Tibial artery (tissue), 4 donors: ENCODE measurements around the gene TMC2.

ENCODE experiments used
- DNase-seq, 2 donors: peaks; one replicate each; pipeline ENCODE4 v3.0.0-alpha.2; 2019
- H3K27ac ChIP-seq, 2 donors: fragments of 200-600 bp; sonication (generic) in 1 of 2; 1 replicate in 1 of 2; 2 replicates in 1 of 2; pipeline ENCODE4 v1.5.1; 2018 to 2019; ENCODE audit warnings: mild to moderate bottlenecking in 1 of 2
- H3K27me3 ChIP-seq, 2 donors: fragments of 200-600 bp; sonication (generic) in 1 of 2; one replicate each; pipeline versions ENCODE4 v1.5.1 to v1.6.0; 2016 to 2019
- H3K36me3 ChIP-seq, 3 donors: fragments of 200-600 bp; sonication (generic) in 2 of 3; one replicate each; pipeline ENCODE4 v1.5.1; 2016 to 2019; ENCODE audit warnings: mild to moderate bottlenecking in 2 of 3
- H3K4me1 ChIP-seq, 4 donors: fragments of 200-600 bp; sonication (generic) in 2 of 4; 1 replicate in 3 of 4; 2 replicates in 1 of 4; pipeline ENCODE4 v1.5.1; 2016 to 2019
- H3K4me3 ChIP-seq, 2 donors: fragments of 200-600 bp; sonication (generic) in 1 of 2; 1 replicate in 1 of 2; 2 replicates in 1 of 2; pipeline ENCODE4 v1.5.1; 2018 to 2019; ENCODE audit warnings: mild to moderate bottlenecking in 2 of 2
- H3K9me3 ChIP-seq, 3 donors: fragments of 200-600 bp; sonication (generic) in 1 of 3; one replicate each; pipeline ENCODE4 v1.5.1; 2016 to 2019
- CTCF ChIP-seq, 2 experiments: fragments of 200-600 bp in 1 of 2; fragments of 450-650 bp in 1 of 2; IDR thresholded peaks; one replicate each; pipeline ENCODE4 v1.5.1; 2017 to 2019; ENCODE audit warnings: antibody characterized with exemption in 2 of 2, mild to moderate bottlenecking in 1 of 2, moderate library complexity in 1 of 2
- intact Hi-C: fragments of 100-400 bp; cut with DNase I; formaldehyde crosslinking; loops from one replicate; pipeline ENCODE4 v1.15.0; 2023; ENCODE audit warnings: low total_unique reads

Gene TMC2

GRCh38 chr20:2541940-2542339 is 5.6 kb downstream of the TMC2 start:
- H3K36me3 ChIP-seq: no peaks in the 10 kb centered on the region
- H3K4me3 ChIP-seq: no peak overlapping the region
- intact Hi-C loops: no loop called here
- no peaks in the 10 kb centered on the region for H3K9me3 ChIP-seq
- no peak for DNase-seq
- TF ChIP-seq CTCF (IDR thresholded peaks at IDR 0.05): no peak
- H3K27me3 ChIP-seq: peaks cover 0 to 23% of the 10 kb centered on the region in 2 donors
- no peaks in the 10 kb centered on the region for H3K4me1 ChIP-seq
- no peak overlapping the region for H3K27ac ChIP-seq

- TF ChIP-seq CTCF (IDR thresholded peaks at IDR 0.05): no peak
- Histone ChIP-seq H3K36me3 (no peaks in the 10 kb centered on the region), H3K27ac (no peak overlapping the region), H3K4me1 (no peaks in the 10 kb centered on the region), H3K27me3 (peaks cover 0 to 19% of the 10 kb centered on the region in 2 donors), H3K4me3 (no peak overlapping the region), H3K9me3 (no peaks in the 10 kb centered on the region)
- DNase-seq: no peak
- intact Hi-C loops: no loop called here
Measured at GRCh38 chr20:2542361-2542760, 6.0 kb downstream of the TMC2 start.

GRCh38 chr20:2544211-2544610 is 7.8 kb downstream of the TMC2 start:
- intact Hi-C loops: no loop called here
- Histone ChIP-seq H3K27ac (no peak overlapping the region), H3K4me1 (no peaks in the 10 kb centered on the region), H3K4me3 (no peak overlapping the region), H3K9me3 (no peaks in the 10 kb centered on the region), H3K36me3 (no peaks in the 10 kb centered on the region), H3K27me3 (peaks cover 0 to 7% of the 10 kb centered on the region in 2 donors)
- DNase-seq: no peak
- no peak for TF ChIP-seq CTCF (IDR thresholded peaks at IDR 0.05)

- intact Hi-C loops: no loop called here
- Histone ChIP-seq H3K9me3 (no peaks in the 10 kb centered on the region), H3K4me1 (no peaks in the 10 kb centered on the region), H3K4me3 (no peak overlapping the region), H3K36me3 (no peaks in the 10 kb centered on the region), H3K27ac (no peak overlapping the region), H3K27me3 (peaks cover 0 to 7% of the 10 kb centered on the region in 2 donors)
- no peak for DNase-seq
- no peak for TF ChIP-seq CTCF (IDR thresholded peaks at IDR 0.05)
Measured at GRCh38 chr20:2545594-2545993, 9.2 kb downstream of the TMC2 start.

GRCh38 chr20:2557873-2558580 is 21.7 kb downstream of the TMC2 start:
- H3K4me1 ChIP-seq: peaks cover 0 to 10% (median 4%) of the 10 kb centered on the region in 4 donors
- no peaks in the 10 kb centered on the region for H3K36me3 ChIP-seq
- H3K27ac ChIP-seq: no peak overlapping the region
- H3K9me3 ChIP-seq: no peaks in the 10 kb centered on the region
- TF ChIP-seq CTCF (IDR thresholded peaks at IDR 0.05): no peak
- no peak overlapping the region for H3K4me3 ChIP-seq
- peaks cover 0 to 47% of the 10 kb centered on the region in 2 donors for H3K27me3 ChIP-seq
- intact Hi-C loops: no loop called here
- DNase-seq: no peak
